ENCODE results near the gene KPTN.

DNA sequence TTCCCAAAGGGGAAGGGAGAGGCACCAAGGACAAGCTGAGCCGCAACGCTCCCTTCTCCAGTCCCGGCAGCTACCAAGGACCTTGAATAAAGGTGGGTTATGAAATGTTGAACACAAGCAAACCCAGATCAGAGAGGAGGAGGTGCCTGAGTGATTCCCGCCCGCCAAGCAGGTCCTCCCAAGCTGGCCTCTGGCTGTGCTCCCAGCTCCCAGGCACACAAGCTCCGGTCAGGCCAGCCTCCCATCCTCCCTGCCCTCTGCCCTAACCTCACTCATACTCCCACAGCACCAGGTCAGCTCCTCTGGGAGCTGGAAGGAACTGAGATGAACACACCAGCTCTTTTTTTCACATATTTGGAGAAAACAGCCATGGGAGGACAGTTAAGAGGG lies 27.1 kb upstream of the KPTN start:
- TF ChIP-seq EZH2 (IDR thresholded peaks at IDR 0.05; ENCODE audit: insufficient read depth, poor library complexity, severe bottlenecking) (no peak), EZH2phosphoT487 (IDR thresholded peaks at IDR 0.05; ENCODE audit: insufficient read depth, low read depth) (no peak)
